H1 (cell line): ENCODE data around the gene GUCY2C.

ENCODE experiments used
- JUND ChIP-seq: IDR thresholded peaks from 2 replicates; pipeline ENCODE4 v1.6.1; 2011; ENCODE audit warnings: mild to moderate bottlenecking, improper control_type of control experiment, low read length
- NRF1 ChIP-seq: IDR thresholded peaks from 2 replicates; pipeline ENCODE4 v1.6.1; 2011; ENCODE audit warnings: mild to moderate bottlenecking, low read depth, low read length, improper control_type of control experiment
- RAD21 ChIP-seq, 2 experiments: IDR thresholded peaks in 1 of 2; conservative IDR thresholded peaks in 1 of 2; 2 replicates each; pipeline ENCODE4 v1.6.1; 2011; ENCODE audit warnings: low read depth in 2 of 2, low read length in 2 of 2, improper control_type of control experiment in 1 of 2, inconsistent platforms in 1 of 2, mild to moderate bottlenecking in 1 of 2, moderate library complexity in 1 of 2
- TF ChIP-seq, protein P1 (sequence below): IDR thresholded peaks from 2 replicates; pipeline ENCODE4 v1.6.1; 2011; ENCODE audit warnings: low read length, improper control_type of control experiment
- TF ChIP-seq, protein P2 (sequence below), 3 experiments: IDR thresholded peaks; 1 replicate in 2 of 3; 2 replicates in 1 of 3; pipeline versions ENCODE4 v1.5.1 to v1.6.1; 2011; ENCODE audit warnings: low read length in 3 of 3, mild to moderate bottlenecking in 3 of 3, inconsistent platforms in 2 of 3, low read depth in 1 of 3, moderate library complexity in 1 of 3; ENCODE audit not compliant: insufficient read depth in 1 of 3; ENCODE audit errors: control extremely low read depth in 1 of 3

DNA sequence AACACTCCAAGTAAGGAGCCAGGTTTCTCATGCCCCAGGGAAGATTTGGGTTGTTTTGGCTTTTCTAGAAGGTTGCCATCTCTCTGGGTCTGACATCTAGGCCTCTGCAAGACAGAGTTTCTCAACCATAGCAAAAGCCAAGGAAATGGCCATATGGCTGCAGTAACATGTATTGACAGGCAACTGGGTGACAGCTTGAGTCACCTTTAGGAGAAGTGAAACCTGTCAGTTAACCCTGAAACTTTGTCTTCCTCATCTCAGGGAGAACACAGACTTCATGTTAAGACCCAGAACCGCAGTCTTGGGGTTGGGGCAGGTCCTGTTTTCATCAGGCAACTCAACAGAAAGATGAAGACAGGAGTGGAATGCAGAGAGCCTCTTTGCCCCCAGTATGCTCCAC, 82.7 kb downstream of the GUCY2C start:
- TF ChIP-seq RAD21 (IDR thresholded peaks at IDR 0.05 in 1 of 2, conservative IDR thresholded peaks at IDR 0.05 in 1 of 2; ENCODE audit: low read depth in 2 of 2, low read length in 2 of 2) (no peak), NRF1 (no peak), JUND (no peak)
- TF ChIP-seq, protein P1, sequence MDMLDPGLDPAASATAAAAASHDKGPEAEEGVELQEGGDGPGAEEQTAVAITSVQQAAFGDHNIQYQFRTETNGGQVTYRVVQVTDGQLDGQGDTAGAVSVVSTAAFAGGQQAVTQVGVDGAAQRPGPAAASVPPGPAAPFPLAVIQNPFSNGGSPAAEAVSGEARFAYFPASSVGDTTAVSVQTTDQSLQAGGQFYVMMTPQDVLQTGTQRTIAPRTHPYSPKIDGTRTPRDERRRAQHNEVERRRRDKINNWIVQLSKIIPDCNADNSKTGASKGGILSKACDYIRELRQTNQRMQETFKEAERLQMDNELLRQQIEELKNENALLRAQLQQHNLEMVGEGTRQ = no peak
- TF ChIP-seq, protein P2, sequence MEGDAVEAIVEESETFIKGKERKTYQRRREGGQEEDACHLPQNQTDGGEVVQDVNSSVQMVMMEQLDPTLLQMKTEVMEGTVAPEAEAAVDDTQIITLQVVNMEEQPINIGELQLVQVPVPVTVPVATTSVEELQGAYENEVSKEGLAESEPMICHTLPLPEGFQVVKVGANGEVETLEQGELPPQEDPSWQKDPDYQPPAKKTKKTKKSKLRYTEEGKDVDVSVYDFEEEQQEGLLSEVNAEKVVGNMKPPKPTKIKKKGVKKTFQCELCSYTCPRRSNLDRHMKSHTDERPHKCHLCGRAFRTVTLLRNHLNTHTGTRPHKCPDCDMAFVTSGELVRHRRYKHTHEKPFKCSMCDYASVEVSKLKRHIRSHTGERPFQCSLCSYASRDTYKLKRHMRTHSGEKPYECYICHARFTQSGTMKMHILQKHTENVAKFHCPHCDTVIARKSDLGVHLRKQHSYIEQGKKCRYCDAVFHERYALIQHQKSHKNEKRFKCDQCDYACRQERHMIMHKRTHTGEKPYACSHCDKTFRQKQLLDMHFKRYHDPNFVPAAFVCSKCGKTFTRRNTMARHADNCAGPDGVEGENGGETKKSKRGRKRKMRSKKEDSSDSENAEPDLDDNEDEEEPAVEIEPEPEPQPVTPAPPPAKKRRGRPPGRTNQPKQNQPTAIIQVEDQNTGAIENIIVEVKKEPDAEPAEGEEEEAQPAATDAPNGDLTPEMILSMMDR (IDR thresholded peaks at IDR 0.05; ENCODE audit: control extremely low read depth in 1 of 3, insufficient read depth in 1 of 3, low read depth in 1 of 3, low read length in 3 of 3) = no peak
